ENCODE data around the gene LCE2A.

Gene LCE2A

GRCh38 chr1:152741656-152742055 lies 43.5 kb downstream of the LCE2A start:
- no peak overlapping the region for H3K4me3 ChIP-seq (ENCODE audit: low read depth, low read length)

- H3K4me3 ChIP-seq (ENCODE audit: low read depth, low read length): no peak overlapping the region
Observed at GRCh38 chr1:152743371-152744145, 45.4 kb downstream of the LCE2A start.

DNA sequence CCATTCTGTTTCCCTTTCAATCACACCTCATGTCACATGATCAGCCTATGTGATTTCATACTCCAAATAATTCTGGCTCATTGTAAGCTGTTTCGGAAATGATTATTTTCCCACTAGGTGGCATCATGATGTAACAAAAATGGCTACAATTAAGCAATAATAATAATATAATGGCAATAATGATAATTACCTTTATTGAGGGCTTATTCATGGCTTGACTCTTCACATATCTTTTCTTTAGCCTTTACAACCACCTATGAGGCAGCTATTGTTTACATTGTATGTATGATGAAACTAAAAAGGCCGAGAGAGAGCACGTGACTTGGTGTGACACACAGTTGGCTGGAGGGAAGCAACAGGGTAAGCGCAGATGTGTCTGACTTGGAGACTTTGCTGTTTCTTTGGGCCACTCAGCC lies 47.2 kb downstream of the LCE2A start:
- H3K4me3 ChIP-seq (ENCODE audit: low read depth, low read length): no peak overlapping the region

GRCh38 chr1:152745765-152746444 lies 47.8 kb downstream of the LCE2A start:
- no peak overlapping the region for H3K4me3 ChIP-seq (ENCODE audit: low read depth, low read length)

DNA sequence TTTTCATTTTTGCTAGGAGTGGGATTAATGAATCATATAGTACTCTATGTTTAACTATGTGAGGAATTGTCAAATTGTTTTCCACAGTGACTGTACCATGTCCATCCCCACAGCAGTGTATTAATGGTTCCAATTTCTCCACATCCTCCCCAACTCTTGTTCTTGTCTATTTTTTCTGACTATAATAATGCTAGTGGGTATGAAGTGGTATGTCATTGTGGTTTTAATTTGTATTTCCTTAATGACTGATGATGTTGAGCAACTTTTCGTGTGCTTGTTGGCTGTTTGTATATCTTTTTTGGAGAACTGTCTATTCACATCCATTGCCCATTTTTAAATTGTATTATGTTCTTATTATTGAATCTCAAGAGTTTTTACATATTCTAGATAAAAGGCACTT lies 49.7 kb downstream of the LCE2A start:
- no peak overlapping the region for H3K4me3 ChIP-seq (ENCODE audit: low read depth, low read length)

Data from iPS-11a (cell line).